ENCODE data around the gene PPP3CA.
"Not testable (repeated sequence)": the region's sequence is repeated elsewhere in the genome, so short reads cannot be mapped to it uniquely, and the experiment has no call there.

PPP3CA gene

DNA sequence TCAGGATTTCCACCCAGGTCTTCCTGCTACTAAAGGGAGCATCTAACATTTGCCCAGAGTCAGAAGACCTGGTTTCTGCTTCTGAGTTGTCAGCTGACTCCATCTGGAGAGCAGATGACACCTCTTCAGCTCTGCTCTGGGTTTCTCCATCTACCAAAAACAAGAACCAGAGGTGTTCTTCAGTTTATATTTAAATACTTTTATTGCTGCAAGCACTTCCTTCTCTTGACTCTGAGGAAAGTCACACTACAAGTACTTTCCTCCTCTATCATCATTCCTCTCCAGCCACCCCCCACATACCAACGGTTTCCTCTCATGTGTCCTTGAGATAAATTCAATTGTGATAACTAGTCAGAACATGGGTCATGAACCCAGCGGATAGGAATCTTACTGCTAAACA, 88.4 kb downstream of the PPP3CA start:
- in situ Hi-C loops (cut with HindIII; ENCODE audit: low sequenced_read_pairs): no loop called here

DNA sequence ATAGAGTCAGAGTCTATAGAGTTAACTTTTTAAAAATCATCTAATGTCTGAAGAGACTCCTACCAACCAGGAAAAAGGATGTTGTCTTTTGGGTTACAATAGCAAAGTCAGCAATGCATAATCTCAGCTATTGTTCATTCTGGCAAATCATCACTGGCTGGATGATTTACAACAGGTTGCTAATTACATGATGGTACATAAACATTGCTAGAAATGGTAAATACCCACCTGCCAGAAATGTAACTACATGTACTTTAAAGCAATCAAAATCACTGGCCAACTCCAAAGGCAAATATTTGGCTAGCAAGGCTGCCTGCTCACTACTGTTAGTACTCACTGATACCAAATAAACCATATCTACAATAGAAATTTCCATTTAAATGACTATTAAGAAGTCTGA, 91.1 kb downstream of the PPP3CA start:
- in situ Hi-C loops (cut with HindIII; ENCODE audit: low sequenced_read_pairs): no loop called here

DNA sequence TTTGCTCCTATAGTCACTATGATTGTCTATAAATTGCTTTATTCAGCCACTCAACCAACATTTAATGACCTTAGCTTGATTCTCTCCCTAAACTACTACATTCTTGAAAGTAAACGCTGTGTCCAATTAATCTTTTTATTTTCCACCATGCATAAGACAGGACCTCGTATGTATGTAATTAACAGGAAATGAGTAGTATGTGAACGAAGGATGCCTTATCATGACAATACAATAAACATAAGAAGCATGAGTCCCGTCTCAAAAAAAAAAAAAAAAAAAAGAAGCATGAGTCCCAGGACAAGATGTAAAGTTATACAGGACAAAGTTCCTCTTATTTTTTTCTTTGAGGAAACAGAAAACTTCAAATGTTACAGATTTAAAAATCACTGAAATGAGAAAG, 92.5 kb downstream of the PPP3CA start:
- in situ Hi-C loops (cut with HindIII; ENCODE audit: low sequenced_read_pairs): no loop called here

DNA sequence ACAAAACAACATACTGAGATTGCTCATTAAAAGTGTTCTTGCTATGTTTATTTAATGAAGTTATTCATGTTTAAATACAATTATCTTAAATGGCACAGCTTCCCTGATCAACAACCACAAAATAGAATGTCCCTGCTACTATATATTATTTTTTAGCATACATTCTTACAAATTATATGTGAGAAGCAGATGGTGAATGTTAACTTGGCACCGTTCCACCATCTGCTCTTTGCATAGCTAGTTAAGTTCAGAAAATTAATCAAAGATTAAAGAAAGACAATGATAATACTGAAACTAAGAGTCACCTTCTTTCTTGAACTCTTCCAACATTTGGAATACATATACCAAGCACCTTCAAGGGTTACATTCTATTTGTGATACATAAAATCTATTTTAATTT, 94.2 kb downstream of the PPP3CA start:
- in situ Hi-C loops (cut with HindIII; ENCODE audit: low sequenced_read_pairs): no loop called here

DNA sequence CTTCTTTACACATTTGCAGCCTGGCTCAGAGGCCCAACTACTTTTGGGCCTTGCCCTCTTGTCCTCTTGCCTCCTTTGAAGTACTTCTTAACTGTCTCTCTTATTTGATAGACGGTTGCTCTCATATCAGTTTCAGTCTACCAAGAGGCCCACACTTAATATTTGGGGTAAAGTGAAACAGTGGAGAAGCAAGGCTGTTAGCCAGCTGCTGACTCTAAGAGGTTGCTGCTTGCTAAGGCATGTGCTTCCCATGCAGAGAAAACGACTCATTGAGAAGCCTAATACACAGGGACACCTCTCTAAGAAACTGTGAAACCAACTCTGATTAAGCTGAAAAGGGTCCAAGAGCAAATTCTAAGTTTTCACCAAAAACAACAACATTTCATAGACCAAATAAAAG, 94.6 kb downstream of the PPP3CA start:
- in situ Hi-C loops (cut with HindIII; ENCODE audit: low sequenced_read_pairs): no loop called here

DNA sequence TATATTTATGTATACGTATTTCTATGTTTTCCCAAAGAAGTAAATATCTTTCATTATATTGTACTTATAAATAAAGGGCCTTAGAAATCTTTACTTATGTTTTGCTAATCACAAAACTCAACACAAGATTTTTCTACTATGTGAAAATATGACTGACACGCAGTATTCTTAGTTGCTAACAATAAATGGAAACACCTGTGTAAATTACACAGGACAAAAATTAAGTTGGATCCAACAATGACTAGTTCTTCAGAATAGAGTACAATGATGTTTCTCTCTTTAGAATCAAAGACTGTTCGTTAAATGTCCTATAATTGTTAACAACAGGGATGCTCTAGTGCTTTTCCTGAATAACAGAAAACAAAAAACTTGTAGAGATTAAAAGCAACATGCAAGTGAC, 96.1 kb downstream of the PPP3CA start:
- in situ Hi-C loops (cut with HindIII; ENCODE audit: low sequenced_read_pairs): no loop called here

DNA sequence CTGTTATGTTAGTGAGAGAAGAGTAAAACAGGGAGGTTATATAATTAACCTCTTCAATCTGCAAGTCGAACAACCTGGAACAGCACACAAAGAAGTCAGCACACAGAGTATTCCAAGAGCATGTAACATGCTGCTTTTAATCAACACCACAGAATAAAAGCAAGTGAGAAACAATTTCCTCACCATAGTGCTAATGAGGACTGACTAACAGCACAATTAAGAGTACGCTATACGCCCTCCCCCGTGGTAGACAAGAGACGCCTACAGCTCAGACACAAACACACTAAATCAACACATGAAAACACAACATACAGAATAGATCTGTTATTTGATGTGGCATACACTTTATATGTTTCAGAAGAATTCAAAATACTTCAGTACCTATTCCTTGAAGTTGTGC, 103.0 kb downstream of the PPP3CA start:
- in situ Hi-C loops (cut with HindIII; ENCODE audit: low sequenced_read_pairs): no loop called here

DNA sequence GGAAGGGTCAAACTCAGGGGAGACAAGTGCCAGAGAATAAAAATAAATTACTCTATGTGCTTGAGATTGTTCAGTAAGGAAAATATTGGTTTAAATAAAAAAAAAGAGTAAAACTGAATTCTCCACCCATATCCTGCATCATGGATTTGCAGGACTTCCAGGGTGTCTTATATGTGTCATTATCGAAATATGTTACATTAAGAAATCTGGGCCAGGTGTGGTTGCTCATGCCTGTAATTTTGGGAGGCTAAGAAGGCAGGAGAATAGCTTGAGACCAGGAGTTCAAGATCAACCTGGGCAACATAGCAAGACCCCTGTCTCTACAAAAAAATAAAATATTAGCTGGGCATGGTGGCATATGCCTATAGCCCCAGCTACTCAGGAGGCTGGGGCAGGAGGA, 104.9 kb downstream of the PPP3CA start:
- in situ Hi-C loops (cut with HindIII; ENCODE audit: low sequenced_read_pairs): no loop called here

DNA sequence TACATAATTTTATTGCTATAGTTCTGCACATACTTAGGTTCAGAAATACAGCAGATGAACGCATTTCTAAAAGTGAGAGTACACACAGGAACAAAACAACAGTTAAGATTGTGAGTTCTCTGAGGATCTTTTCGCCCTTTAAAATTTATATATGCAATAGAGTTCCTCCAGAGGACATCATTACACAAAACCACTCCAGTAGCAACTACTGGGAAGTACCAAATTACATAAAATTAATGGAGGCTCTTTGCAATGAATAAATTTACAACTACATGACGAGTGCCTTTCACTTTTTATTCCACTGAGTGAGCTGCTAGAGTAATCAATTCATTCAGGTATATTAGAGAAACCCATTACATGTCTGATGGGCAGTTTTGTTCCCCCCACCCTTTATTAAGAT, 107.2 kb downstream of the PPP3CA start:
- in situ Hi-C loops (cut with HindIII; ENCODE audit: low sequenced_read_pairs): no loop called here

DNA sequence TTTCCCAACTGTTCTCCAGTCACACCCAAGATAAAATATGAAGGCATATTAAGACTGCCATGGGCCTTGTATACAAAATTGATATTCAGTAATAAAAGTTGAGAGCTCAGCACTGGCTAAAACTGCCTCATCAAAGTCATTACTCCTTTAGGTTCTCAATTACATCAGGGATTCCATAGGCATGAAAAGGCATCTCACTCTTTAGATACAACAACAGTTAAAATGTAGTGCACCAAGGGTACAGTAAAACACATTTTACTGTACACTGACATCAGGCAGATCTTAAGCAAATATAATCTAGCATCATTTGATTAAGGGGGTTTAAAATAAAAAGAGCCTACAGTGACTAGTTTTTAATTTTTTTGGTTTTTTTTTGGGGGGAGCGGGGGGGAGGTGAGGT, 107.7 kb downstream of the PPP3CA start:
- in situ Hi-C loops (cut with HindIII; ENCODE audit: low sequenced_read_pairs): no loop called here

DNA sequence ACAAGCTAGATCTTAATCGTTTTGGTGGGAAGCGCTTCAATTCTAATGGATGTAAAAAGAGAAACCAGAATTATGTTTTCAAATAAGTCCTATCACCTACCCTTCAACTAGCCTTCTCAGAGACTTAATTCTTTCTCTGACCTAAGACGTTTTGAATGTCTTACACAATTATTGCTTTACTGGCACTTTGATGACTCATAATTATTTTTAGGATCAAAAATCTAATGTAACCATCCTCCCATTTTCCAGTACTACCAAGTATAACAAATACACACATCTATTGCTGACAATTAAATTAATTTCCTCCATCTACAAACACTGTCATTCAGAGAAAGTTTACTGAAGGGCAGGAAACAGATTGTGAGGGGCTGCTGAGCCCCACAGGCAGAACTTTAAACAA, 108.6 kb downstream of the PPP3CA start:
- in situ Hi-C loops (cut with HindIII; ENCODE audit: low sequenced_read_pairs): no loop called here

DNA sequence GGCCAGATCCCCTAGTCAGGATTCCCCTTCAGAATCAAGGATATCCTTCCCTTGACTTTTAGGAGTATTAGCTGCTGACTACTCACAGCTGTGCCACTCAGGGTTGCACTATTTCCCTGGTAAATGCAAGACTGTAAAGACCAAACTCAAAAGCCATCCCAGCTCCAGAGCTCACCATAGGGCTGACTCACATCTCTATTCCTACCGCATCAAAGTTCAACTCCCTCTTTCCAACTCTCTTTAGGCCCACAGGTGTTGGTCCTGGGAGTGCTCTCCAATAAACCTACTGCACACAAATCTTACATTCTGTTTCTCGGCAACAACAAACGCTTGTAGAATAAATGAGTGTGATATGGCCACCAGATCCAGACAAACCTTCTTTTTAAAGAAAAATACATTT, 109.6 kb downstream of the PPP3CA start:
- in situ Hi-C loops (cut with HindIII; ENCODE audit: low sequenced_read_pairs): no loop called here

DNA sequence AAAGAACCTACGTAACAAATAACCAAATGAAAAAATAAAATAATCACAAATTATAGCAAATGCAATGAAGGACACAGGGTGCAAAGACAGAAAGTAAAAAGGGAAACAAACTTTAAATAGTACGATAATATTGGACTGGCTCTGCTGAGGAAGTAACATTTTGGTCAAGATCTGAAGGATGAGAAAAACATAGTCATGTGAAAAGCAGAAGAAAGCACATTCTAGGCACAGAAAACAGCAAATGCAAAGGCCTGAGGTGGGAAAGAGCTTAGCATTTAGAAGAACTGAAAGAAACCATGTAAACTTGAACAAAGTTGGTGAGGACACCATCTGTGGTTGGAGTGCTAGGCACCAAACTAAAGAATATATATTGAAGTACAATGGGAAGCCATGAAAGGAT, 111.2 kb downstream of the PPP3CA start:
- in situ Hi-C loops (cut with HindIII; ENCODE audit: low sequenced_read_pairs): no loop called here

DNA sequence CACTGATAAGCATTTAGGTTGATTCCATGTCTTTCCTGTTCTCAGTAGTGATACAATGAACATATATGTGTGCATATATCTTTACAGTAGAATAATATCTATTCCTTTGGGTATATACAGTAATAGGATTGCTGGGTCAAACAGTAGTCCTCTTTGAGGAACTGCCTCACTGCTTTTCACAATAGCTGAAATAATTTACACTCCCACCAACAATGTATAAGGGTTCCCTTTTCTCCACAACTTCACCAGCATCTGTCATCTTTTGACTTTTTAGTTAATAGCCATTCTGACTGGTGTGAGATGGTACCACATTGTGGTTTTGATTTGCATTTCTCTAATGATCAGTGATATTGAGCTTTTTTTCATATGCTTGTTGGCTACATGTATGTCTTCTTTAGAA, 113.2 kb downstream of the PPP3CA start:
- in situ Hi-C loops (cut with HindIII; ENCODE audit: low sequenced_read_pairs): not testable (repeated sequence)

DNA sequence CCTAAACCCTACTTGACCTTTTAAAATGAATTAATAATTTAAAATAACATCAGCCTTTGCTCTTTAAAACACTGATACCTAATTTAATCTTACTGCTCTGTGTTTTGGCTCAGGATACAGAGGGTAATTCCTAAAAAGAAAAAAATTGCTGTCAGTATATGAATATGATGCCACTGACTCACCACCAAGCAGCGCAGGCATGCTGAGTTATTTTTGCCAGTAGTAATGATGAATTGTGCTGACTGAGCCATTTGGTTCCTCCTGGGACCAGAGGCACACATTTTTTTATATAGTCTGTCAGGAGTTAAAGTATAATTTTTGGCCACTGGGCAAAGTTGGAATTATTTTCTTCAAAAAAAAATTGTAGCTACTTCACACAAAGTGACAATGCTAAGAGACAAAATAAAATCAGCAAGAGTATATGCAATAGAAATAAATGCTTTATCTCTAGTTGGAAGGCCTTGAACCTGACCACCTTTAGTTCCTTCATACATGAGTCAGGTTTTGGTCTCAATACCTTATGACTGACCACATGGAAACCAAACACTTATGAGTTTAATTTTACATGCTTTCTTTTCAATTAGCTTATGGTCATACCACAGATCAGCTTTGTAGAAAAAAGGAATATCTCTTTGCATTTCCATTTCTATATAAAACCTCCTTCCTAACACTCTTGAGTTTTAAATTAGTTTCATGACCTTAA, 115.1 kb downstream of the PPP3CA start:
- in situ Hi-C loops (cut with HindIII; ENCODE audit: low sequenced_read_pairs): no loop called here

DNA sequence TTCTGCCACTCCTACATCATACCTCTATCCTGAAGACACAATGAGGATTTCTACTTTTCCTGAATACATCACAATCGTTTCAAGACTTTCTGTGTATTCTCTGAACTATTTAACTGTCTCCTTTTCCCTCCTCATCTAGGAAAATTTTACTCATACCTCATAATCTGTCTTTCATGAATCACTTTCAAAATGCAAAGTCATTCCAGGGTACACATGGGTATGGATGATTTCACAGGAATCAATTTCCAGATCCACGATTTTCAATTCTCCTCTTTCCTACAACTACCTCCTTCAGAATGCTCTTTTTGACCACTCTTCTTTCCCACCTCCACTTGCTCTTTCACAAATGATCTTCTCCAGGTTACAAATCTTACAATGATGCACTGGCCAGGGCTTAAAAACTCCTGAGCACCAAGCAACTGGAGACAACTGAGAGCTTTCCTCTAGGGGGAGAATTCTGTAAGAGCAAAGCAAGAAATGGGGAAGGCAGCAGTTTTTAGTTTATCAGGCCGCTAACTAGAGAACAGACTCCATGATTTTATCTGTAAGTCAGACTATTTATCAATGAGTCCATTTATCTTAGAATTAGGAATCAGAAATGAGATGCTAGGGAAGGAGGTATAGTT, 116.4 kb downstream of the PPP3CA start:
- in situ Hi-C loops (cut with HindIII; ENCODE audit: low sequenced_read_pairs): no loop called here

DNA sequence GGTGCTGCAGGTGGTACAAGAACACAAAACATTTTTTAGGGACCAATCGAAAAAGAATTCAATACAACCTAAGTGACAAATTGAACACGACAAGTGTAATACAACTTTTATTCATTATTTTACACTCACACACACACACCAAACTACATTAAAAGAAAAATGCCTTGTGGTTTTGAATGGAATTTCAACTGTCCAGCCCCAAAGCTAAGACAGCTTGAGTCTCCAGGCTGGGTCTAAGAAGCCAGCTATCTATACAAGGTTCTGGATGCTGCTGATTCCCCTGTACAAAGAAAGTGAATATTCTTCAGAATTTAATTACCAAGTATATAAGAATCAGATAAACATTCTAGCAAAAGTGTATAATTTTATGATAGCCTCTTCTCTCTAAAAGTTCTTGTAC, 118.2 kb downstream of the PPP3CA start:
- in situ Hi-C loops (cut with HindIII; ENCODE audit: low sequenced_read_pairs): no loop called here

DNA sequence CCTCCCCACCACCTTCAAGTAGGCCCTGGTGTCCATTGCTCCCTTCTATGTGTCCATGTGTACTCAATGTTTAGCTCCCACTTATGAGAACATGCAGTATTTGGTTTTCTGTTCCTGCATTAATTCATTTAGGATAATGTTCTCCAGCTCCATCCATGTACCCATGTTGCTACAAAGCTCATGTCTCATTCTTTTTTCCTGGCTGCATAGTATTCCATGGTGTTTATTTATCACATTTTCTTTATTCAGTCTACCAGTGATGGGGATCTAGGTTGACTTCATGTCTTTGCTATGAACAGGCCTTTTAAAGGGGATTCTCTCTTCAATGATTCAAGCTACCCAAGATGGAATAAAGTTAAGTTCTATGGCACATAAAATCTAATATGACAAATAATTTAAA, 119.6 kb downstream of the PPP3CA start:
- in situ Hi-C loops (cut with HindIII; ENCODE audit: low sequenced_read_pairs): no loop called here

DNA sequence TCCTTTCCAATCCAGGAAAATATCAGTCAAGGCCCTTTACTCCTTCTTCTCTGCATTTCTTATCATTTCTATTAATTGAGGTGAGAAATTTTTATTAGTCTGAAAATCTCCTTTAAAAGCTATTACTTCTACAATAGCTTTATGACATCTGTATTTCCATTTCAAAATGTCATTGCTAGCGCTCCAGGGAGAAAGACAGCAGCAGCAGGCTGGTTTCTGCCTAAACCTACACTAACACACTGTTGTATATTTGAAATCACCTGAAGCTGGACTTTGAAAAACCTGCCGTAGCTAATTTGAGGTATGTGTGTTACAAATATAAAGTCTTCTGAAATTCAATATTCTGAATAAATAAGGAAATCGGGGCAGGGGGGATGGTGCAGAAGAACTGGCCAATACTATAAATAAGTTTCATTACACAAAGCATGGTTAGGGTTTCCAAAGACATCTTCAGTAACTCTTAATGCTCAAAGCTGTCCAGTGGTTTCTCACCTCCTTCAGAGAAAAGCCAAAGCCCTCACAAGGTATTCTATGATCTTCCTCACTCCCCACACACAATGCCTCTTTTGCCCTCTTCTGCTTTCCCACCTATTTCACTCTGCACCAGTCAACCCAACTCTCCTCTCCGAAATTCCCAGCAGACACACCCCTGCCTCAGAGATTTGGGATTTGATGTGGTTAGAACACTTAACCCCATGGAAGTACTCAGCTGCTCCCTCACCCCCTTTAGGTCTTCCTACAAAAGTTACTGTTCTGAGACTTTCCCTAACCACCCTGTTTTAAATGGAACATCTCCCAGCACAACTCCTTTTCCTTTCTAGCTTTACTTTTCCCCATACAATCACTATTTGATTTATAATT, 122.7 kb downstream of the PPP3CA start:
- in situ Hi-C loops (cut with HindIII; ENCODE audit: low sequenced_read_pairs): no loop called here

DNA sequence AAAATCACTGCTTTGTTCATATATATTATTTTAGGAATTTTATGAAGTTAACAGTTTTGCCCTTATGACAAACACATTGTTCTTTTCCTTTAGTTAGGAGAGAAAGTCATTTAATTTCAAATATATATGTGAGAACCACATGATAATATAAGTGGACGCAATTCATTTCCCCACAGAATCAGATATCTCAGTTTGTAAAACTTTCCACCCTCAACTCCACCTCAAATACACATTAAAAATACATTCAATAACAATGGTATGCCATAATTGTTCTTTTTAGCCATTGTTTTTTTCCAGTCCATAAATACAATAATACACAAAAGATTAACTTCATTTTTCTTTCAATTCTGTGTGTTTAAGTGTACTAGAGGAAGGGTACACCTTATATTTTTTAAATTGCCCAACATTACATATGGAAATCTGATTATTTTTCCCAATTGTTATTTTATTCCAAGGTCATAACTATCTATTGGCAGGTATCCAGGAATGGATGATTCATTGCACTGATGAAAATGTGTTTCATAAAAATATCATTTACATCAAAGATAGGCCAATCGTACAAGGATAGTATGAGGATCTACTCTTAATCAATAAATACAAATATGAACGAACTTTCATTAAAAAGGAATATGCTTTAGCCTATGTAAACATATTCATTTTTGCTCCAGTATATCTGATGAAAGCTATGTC, 125.0 kb downstream of the PPP3CA start:
- in situ Hi-C loops (cut with HindIII; ENCODE audit: low sequenced_read_pairs): no loop called here

DNA sequence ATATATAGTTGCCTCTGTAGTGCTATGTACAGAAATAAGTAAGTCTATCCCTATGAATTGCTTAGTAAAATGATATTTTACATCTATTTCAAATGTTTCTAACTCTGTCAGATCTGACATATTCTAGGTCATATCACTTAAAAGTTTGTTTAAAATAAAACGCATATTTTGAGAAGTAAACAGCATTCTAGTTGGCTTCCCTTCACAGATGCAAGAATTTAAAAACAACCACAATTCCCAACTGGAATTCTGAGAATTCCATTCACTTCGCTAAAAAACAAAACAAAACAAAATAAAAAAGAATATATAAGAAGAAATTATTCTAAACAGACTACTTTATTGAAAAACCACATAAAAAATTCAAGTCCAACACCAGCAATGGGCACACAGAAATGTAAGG, 126.0 kb downstream of the PPP3CA start:
- in situ Hi-C loops (cut with HindIII; ENCODE audit: low sequenced_read_pairs): no loop called here
